ENCODE measurements around the gene DHX8. TPM values are rescaled to one million over a fixed set of nuclear protein-coding genes. Genes with fewer than 3 reads are reported as not detected.

The DHX8 gene
- total RNA-seq, 1 donor from 2014 or later = 134 TPM

- H3K9ac ChIP-seq = no peak overlapping the region
- H4K20me1 ChIP-seq (ENCODE audit: low read depth) = peaks cover 58% of the 10 kb centered on the region
- peak; percentile 84 for DNase-seq (ENCODE audit: low spot score)
- Mint-ChIP-seq H3K36me3 (peaks cover 14% of the 10 kb centered on the region), H3K4me1 (peaks cover 63% of the 10 kb centered on the region), H3K4me3 (peak overlapping the region; percentile 80), H3K9me3 (no peaks in the 10 kb centered on the region), H3K27me3 (ENCODE audit: insufficient read depth, low read depth) (peaks cover 9% of the 10 kb centered on the region), H3K27ac (no peak overlapping the region)
- no peak overlapping the region for H2AFZ ChIP-seq (replicated peaks)
- peaks cover 43% of the 10 kb centered on the region for H3K27me3 ChIP-seq
- H3F3A ChIP-seq (ENCODE audit: low read depth) = peaks cover 23% of the 10 kb centered on the region
- H3K4me2 ChIP-seq = peak overlapping the region; percentile 63
- no peak overlapping the region for H3K27ac ChIP-seq
- no peaks in the 10 kb centered on the region for H3K79me2 ChIP-seq (ENCODE audit: low read depth)
- H3K9me3 ChIP-seq (ENCODE audit: low read depth) = no peaks in the 10 kb centered on the region
- no peaks in the 10 kb centered on the region for H3K36me3 ChIP-seq
- no peak for TF ChIP-seq CTCF (IDR thresholded peaks at IDR 0.05)
- H3K4me3 ChIP-seq = peak overlapping the region; percentile 27
- peaks cover 18% of the 10 kb centered on the region for H3K4me1 ChIP-seq
Observed at GRCh38 chr17:43530288-43531081, 46.7 kb downstream of the DHX8 start.

GRCh38 chr17:43531082-43531378 is 47.3 kb downstream of the DHX8 start:
- H3K4me1 Mint-ChIP-seq = peaks cover 59% of the 10 kb centered on the region
- no peak overlapping the region for H3K27ac Mint-ChIP-seq
- H3K9me3 Mint-ChIP-seq = no peaks in the 10 kb centered on the region
- Histone ChIP-seq H3K36me3 (no peaks in the 10 kb centered on the region), H3K79me2 (ENCODE audit: low read depth) (no peaks in the 10 kb centered on the region), H3K4me2 (no peak overlapping the region), H3K9ac (no peak overlapping the region), H3K4me1 (peaks cover 15% of the 10 kb centered on the region), H3K4me3 (no peak overlapping the region), H3K27ac (no peak overlapping the region), H4K20me1 (ENCODE audit: low read depth) (peaks cover 53% of the 10 kb centered on the region), H3K27me3 (peaks cover 43% of the 10 kb centered on the region), H3F3A (ENCODE audit: low read depth) (peaks cover 18% of the 10 kb centered on the region), H3K9me3 (ENCODE audit: low read depth) (no peaks in the 10 kb centered on the region), H2AFZ (replicated peaks) (no peak overlapping the region)
- DNase-seq (ENCODE audit: low spot score) = no peak
- no peak for TF ChIP-seq EZH2 (IDR thresholded peaks at IDR 0.05)
- TF ChIP-seq CTCF (IDR thresholded peaks at IDR 0.05) = no peak
- no peak for TF ChIP-seq EZH2phosphoT487 (IDR thresholded peaks at IDR 0.05)
- H3K27me3 Mint-ChIP-seq (ENCODE audit: insufficient read depth, low read depth) = peaks cover 9% of the 10 kb centered on the region
- H3K4me3 Mint-ChIP-seq = peak overlapping the region; percentile 80
- peaks cover 14% of the 10 kb centered on the region for H3K36me3 Mint-ChIP-seq

GRCh38 chr17:43531955-43532354 is 48.2 kb downstream of the DHX8 start:
- H3K4me3 ChIP-seq = no peak overlapping the region
- no peaks in the 10 kb centered on the region for H3K79me2 ChIP-seq (ENCODE audit: low read depth)
- no peak for TF ChIP-seq EZH2phosphoT487 (IDR thresholded peaks at IDR 0.05)
- TF ChIP-seq EZH2 (IDR thresholded peaks at IDR 0.05) = no peak
- H4K20me1 ChIP-seq (ENCODE audit: low read depth) = peaks cover 44% of the 10 kb centered on the region
- no peak overlapping the region for H3K4me3 Mint-ChIP-seq
- no peak overlapping the region for H3K4me2 ChIP-seq
- no peaks in the 10 kb centered on the region for H3K9me3 Mint-ChIP-seq
- no peak overlapping the region for H2AFZ ChIP-seq (replicated peaks)
- H3K27me3 ChIP-seq = peaks cover 43% of the 10 kb centered on the region
- H3K9ac ChIP-seq = no peak overlapping the region
- H3K27me3 Mint-ChIP-seq (ENCODE audit: insufficient read depth, low read depth) = peaks cover 9% of the 10 kb centered on the region
- no peak overlapping the region for H3K27ac ChIP-seq
- H3K9me3 ChIP-seq (ENCODE audit: low read depth) = no peaks in the 10 kb centered on the region
- peaks cover 10% of the 10 kb centered on the region for H3K4me1 ChIP-seq
- H3F3A ChIP-seq (ENCODE audit: low read depth) = peaks cover 18% of the 10 kb centered on the region
- no peak overlapping the region for H3K27ac Mint-ChIP-seq
- peaks cover 59% of the 10 kb centered on the region for H3K4me1 Mint-ChIP-seq
- DNase-seq (ENCODE audit: low spot score) = no peak
- H3K36me3 ChIP-seq = no peaks in the 10 kb centered on the region
- peaks cover 15% of the 10 kb centered on the region for H3K36me3 Mint-ChIP-seq

GRCh38 chr17:43532581-43532980 is 48.8 kb downstream of the DHX8 start:
- Histone ChIP-seq H3K79me2 (ENCODE audit: low read depth) (no peaks in the 10 kb centered on the region), H3K27me3 (peaks cover 43% of the 10 kb centered on the region), H3K4me2 (no peak overlapping the region), H3K36me3 (no peaks in the 10 kb centered on the region), H3K9ac (no peak overlapping the region), H3K4me3 (no peak overlapping the region), H2AFZ (replicated peaks) (no peak overlapping the region), H3F3A (ENCODE audit: low read depth) (peaks cover 18% of the 10 kb centered on the region), H3K27ac (no peak overlapping the region), H4K20me1 (ENCODE audit: low read depth) (peaks cover 38% of the 10 kb centered on the region), H3K9me3 (ENCODE audit: low read depth) (no peaks in the 10 kb centered on the region), H3K4me1 (peaks cover 10% of the 10 kb centered on the region)
- DNase-seq (ENCODE audit: low spot score) = no peak
- H3K9me3 Mint-ChIP-seq = no peaks in the 10 kb centered on the region
- no peak for TF ChIP-seq CTCF (IDR thresholded peaks at IDR 0.05)
- no peak for TF ChIP-seq EZH2 (IDR thresholded peaks at IDR 0.05)
- TF ChIP-seq EZH2phosphoT487 (IDR thresholded peaks at IDR 0.05) = no peak
- peaks cover 12% of the 10 kb centered on the region for H3K36me3 Mint-ChIP-seq
- H3K27ac Mint-ChIP-seq = no peak overlapping the region
- H3K27me3 Mint-ChIP-seq (ENCODE audit: insufficient read depth, low read depth) = peaks cover 9% of the 10 kb centered on the region
- H3K4me3 Mint-ChIP-seq = no peak overlapping the region
- H3K4me1 Mint-ChIP-seq = peaks cover 53% of the 10 kb centered on the region

Measured in neural progenitor cell (in vitro differentiated cells).